PC-9 (cell line): ENCODE measurements around the gene CYYR1.

ENCODE experiments used
- EZH2 ChIP-seq: fragments of 200-600 bp; sonication (generic); IDR thresholded peaks from 2 replicates; pipeline ENCODE4 v1.8.0; 2017; ENCODE audit warnings: antibody characterized with exemption, low read depth
- TF ChIP-seq, protein P1 (sequence below): fragments of 200-600 bp; sonication (generic); conservative IDR thresholded peaks from 2 replicates; pipeline ENCODE4 v1.6.1; 2017; ENCODE audit warnings: mixed run types, antibody characterized with exemption, mild to moderate bottlenecking, moderate library complexity

- TF ChIP-seq, protein P1, sequence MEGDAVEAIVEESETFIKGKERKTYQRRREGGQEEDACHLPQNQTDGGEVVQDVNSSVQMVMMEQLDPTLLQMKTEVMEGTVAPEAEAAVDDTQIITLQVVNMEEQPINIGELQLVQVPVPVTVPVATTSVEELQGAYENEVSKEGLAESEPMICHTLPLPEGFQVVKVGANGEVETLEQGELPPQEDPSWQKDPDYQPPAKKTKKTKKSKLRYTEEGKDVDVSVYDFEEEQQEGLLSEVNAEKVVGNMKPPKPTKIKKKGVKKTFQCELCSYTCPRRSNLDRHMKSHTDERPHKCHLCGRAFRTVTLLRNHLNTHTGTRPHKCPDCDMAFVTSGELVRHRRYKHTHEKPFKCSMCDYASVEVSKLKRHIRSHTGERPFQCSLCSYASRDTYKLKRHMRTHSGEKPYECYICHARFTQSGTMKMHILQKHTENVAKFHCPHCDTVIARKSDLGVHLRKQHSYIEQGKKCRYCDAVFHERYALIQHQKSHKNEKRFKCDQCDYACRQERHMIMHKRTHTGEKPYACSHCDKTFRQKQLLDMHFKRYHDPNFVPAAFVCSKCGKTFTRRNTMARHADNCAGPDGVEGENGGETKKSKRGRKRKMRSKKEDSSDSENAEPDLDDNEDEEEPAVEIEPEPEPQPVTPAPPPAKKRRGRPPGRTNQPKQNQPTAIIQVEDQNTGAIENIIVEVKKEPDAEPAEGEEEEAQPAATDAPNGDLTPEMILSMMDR = no peak
- TF ChIP-seq EZH2 = no peak
Observed at GRCh38 chr21:26491663-26492062, 81.4 kb downstream of the CYYR1 start.
